ENCODE results near the gene NDRG4.
"Not testable (repeated sequence)": the region's sequence is repeated elsewhere in the genome, so short reads cannot be mapped to it uniquely, and the experiment has no call there.

GRCh38 chr16:58490539-58490938, 9.4 kb upstream of the NDRG4 start:
- not testable (repeated sequence) for TF ChIP-seq CTCF (conservative IDR thresholded peaks at IDR 0.05; ENCODE audit: low read length); EZH2phosphoT487 (IDR thresholded peaks at IDR 0.05; ENCODE audit: borderline replicate concordance)
